ENCODE results near the gene UNC93A. TPM values are rescaled to one million over a fixed set of nuclear protein-coding genes. Genes with fewer than 3 reads are reported as not detected.
"Not testable (repeated sequence)": the region's sequence is repeated elsewhere in the genome, so short reads cannot be mapped to it uniquely, and the experiment has no call there.

UNC93A gene
- total RNA-seq, 1 experiment from 2014 or later: not detected

- DNase-seq (ENCODE audit: low read depth): no peak
Observed at GRCh38 chr6:167338541-167339117, 47.5 kb downstream of the UNC93A start.

GRCh38 chr6:167341038-167341583 is 50.0 kb downstream of the UNC93A start:
- DNase-seq (ENCODE audit: low read depth): no peak

GRCh38 chr6:167341665-167342655 is 50.8 kb downstream of the UNC93A start:
- DNase-seq (ENCODE audit: low read depth): no peak

- DNase-seq (ENCODE audit: low read depth): no peak
Observed at GRCh38 chr6:167342879-167343610, 51.9 kb downstream of the UNC93A start.

GRCh38 chr6:167345348-167345747 is 54.2 kb downstream of the UNC93A start:
- no peak for DNase-seq (ENCODE audit: low read depth)

GRCh38 chr6:167345960-167346359 is 54.8 kb downstream of the UNC93A start:
- no peak for DNase-seq (ENCODE audit: low read depth)

- no peak for DNase-seq (ENCODE audit: low read depth)
Observed at GRCh38 chr6:167347226-167347625, 56.1 kb downstream of the UNC93A start.

GRCh38 chr6:167349631-167350274 is 58.6 kb downstream of the UNC93A start:
- peak; percentile 3 for DNase-seq (ENCODE audit: low read depth)

GRCh38 chr6:167350275-167350696 is 59.2 kb downstream of the UNC93A start:
- no peak for DNase-seq (ENCODE audit: low read depth)

- DNase-seq (ENCODE audit: low read depth): peak; percentile 40
Observed at GRCh38 chr6:167350731-167351655, 59.9 kb downstream of the UNC93A start.

- no peak for DNase-seq (ENCODE audit: low read depth)
Observed at GRCh38 chr6:167351656-167352345, 60.7 kb downstream of the UNC93A start.

- no peak for DNase-seq (ENCODE audit: low read depth)
Observed at GRCh38 chr6:167356874-167357273, 65.8 kb downstream of the UNC93A start.

- not testable (repeated sequence) for DNase-seq (ENCODE audit: low read depth)
Observed at GRCh38 chr6:167358394-167358793, 67.3 kb downstream of the UNC93A start.

GRCh38 chr6:167361170-167361569 is 70.1 kb downstream of the UNC93A start:
- not testable (repeated sequence) for DNase-seq (ENCODE audit: low read depth)

Other genes with a start within 250 kb of the UNC93A start
- gene CCR6, start 168.2 kb upstream of the UNC93A start, total RNA-seq (2014; rRNA removed; shearing (Covaris generic)): not detected in 2 replicates
- gene GPR31, start 133.3 kb upstream of the UNC93A start, total RNA-seq (2014; rRNA removed; shearing (Covaris generic)): not detected in 2 replicates
- not detected in 2 replicates for gene TTLL2, start 33.8 kb downstream of the UNC93A start, total RNA-seq (2014; rRNA removed; shearing (Covaris generic))